ENCODE data around the gene MMP24. TPM values are rescaled to one million over a fixed set of nuclear protein-coding genes. Genes with fewer than 3 reads are reported as not detected.
"Not testable (repeated sequence)": the region's sequence is repeated elsewhere in the genome, so short reads cannot be mapped to it uniquely, and the experiment has no call there.

MMP24 gene
- total RNA-seq, 1 donor from 2014 or later = 102 TPM

DNA sequence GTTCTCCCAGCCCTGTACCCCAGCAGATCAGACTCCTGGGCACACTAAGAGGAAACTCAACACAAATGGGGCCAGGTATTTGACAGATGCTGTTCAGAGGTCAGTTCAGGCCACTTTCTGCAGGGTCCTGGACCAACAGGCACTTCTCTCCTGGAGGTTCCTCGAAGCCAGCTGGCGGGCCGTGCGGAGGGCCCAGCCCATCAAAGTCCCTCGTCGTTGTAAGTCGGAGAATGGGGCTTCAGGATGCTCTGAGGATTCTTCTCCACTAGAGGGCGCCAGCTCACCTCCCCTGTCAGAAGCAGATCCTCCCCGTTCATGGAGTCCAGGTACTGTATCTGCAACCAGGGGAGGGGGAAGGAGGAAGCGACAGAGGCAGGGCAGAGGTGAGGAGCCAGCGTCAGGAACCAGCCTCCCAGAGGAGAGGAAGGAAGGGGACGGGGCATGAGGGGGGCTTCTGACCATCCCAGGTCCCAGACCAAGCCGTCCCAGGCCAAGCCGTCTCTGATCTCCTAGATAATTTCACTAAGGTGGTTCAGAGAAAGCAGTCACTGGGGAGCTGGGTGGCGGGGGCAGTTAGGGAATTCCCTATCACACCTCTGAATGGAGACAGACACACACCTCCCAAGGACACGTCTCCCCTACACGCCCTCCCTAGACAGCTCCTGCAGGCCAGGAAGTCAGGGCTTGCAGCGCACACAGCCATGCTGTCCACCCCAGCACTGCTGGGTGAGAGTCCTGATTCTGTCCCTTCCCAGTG, 77.4 kb downstream of the MMP24 start:
- no peak for FAIRE-seq
- peak in 1 of 2 donors; percentile 76 for DNase-seq (ENCODE audit: low spot score in 2 of 2)

DNA sequence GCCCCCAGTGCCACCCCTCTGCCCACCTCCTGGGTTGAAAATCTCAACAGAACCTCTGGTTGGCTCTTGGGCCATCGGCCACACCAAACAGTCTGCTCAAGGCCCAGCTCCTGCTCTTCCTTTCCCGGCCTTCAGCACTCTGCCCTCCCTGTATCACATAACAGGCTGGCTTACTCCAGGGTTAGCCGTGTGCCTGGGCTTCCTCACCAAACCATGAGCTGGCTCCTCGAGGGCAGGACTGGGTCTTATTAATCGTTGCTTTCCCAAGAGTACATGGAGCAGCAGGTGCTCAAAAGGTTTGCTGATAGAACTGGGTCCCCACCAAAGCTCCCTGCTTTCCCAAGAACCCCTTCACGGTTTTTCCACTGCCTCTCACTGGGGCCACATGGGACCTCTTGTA, 78.5 kb downstream of the MMP24 start:
- DNase-seq (ENCODE audit: low spot score in 2 of 2) (no peak), FAIRE-seq (no peak)

DNA sequence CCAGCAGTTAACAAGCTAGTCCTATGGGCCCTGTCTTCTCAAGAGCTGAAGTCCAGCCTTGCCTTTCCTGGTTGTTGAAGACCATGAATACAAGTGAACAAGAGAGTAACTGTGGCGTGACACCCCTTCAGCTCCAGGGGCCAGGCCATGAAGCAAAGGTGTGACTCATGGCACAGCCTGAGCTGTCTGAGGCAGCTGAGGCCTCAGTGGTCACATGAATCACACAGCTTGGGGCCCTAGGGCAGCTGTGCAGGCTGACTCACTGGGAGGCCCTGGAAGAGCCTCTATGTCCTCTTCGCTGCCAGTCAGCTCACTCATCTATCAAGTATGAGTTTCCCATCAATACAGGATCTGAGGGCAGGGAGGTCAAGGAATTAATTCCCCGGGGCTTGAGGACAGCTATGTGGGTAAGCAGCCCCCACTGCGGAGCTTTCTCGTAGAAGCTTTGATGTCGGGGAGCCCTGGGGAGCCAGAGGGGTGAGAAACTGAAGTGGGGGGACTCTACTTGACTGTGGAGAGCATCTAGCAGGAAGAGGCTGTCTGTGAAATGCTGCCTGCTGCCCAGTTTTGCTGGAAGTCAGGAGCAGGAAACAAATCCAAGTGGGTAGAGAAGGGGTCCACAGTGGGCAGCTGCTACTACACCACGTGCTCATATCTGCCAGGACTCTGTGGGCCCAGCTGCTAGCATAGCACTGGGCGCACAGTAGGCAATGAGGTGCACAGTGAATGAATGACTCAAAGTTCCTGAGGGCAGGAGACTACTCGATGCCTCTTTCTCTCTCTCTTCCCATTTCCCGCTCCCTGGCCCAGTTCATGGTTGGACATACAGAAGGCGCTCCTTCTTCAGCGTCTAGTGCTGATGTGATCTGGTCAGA, 79.4 kb downstream of the MMP24 start:
- FAIRE-seq = no peak
- DNase-seq (ENCODE audit: low spot score in 2 of 2) = no peak

DNA sequence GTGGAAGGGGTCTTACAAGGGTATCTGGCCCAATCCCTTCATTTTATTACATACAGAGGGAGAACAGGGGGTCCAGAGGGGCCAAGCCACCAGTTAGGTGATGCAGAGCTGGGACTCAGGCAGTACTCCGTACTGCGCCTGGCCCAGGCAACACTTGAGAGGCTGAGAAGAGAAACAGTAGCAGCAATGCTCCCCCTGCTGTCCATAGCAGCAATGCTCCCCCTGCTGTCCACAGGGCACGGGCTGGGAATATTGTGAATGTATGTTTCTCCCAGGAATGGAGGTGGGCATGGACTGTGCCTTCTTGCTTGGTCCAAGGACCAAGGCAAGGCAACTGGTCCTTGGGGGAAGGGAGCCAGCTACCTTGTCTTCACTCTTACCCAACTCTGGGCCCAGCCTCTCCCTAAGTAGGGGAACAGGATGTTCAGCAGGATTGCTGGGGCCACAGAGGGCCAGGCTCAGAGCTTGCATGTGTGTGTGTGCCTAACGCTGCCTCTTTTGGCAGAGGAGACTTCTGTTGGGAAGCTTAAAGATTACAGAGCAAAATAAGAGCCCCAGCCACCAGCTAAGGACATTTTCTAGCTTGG, 80.5 kb downstream of the MMP24 start:
- DNase-seq (ENCODE audit: low spot score in 2 of 2) (peak in 1 of 2 donors; percentile 53), FAIRE-seq (no peak)

DNA sequence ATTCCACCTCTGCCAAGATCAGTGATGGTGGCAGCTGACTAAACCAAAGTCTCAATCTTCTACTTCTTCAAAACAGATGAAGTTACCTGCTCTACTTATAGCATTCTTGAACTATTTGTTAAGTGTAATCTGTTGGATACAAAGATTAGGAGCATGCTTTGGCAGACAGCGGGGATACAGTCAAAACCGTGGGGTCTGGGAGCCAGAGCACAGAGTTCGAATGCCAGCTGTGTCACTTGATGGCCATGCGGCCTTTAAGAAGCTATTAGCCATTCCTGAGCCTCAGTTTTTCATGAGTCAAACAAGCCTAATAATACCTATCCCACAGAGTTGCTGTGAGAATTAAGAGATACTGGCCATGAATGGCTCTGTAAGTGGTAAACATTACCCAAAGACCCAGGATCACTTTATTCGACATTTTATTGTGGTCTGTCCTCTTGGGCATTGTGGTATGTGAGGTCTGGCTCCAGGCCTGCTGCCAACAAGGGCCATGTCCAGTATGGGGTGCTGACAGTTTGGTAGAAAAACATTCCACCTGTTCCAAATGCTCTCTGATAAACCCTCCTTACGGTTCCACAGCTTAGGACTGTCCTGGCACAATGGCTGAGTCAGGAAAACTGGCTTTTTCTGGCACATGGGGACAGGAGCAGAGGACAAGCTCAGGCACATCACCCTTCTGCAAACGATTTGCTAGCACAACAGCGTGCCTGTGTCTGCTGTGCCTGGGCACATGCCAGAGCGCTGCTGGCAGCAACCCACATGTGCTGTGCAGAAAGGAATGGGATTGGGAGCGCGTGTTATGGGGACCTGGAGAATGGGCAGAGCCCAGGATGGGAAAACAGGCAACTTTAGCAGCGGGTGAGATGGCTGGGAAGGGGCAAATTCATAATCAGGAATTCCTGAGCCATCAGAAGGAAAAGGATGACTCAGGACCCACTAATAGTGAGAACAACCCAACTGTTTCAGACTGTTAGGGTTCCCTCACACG, 81.5 kb downstream of the MMP24 start:
- DNase-seq (ENCODE audit: low spot score in 2 of 2) (no peak), FAIRE-seq (no peak)

DNA sequence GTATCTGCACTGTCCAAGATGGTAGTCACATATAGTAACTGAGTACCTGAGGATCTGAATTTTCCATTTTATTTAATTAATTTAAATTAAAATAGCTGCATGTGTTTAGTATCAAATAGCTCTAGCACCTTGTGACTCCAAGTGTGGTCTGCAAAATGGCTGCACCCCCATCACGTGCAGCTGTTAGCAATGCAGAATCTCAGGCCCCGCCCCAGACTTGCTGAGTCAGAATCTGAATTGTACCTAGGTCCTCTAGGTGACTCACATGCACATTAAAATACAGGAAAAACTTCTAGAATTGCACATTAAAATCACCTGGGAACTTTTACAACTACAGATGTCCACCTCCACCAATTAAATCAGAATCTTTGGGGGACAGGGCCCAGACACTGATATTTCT, 84.9 kb downstream of the MMP24 start:
- FAIRE-seq (no peak), DNase-seq (ENCODE audit: low spot score in 2 of 2) (no peak)

DNA sequence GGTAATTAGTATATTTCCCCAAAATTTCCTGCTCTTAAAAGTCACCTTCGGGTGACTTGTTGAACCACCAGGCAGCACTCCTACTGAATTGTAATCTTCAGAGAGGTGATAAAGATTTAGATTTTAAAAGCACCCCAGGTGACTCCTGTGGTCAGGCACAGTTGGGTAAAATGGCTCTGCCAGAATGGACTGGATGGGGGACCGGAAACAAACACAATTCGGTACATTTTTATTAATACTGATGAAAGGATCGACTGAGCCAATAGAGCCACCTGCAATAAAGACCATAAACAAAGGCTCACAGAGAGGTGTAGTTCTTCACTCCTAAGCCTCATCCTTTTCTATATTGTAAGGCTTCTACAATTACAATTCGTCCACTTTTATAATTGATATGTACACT, 85.3 kb downstream of the MMP24 start:
- no peak for DNase-seq (ENCODE audit: low spot score in 2 of 2)
- no peak for FAIRE-seq

DNA sequence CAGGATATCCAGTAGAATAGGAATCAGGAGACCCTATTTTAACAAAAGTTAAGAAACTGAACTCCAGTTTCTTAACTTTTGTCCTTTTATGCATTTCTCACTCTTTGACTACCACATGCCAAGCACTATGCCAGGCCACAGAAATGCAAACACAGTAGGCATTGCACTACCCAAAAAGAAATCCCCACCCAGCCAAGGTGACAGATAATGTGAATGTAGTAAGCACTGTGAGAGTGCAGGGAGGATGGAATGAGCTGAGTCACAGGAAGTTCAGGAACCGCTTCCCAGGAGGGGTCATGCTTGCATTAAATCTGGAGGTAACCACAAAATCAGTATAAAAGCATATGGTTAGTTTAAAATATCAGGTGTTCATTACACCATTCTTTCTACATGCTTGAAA, 85.8 kb downstream of the MMP24 start:
- FAIRE-seq = no peak
- DNase-seq (ENCODE audit: low spot score in 2 of 2) = no peak

DNA sequence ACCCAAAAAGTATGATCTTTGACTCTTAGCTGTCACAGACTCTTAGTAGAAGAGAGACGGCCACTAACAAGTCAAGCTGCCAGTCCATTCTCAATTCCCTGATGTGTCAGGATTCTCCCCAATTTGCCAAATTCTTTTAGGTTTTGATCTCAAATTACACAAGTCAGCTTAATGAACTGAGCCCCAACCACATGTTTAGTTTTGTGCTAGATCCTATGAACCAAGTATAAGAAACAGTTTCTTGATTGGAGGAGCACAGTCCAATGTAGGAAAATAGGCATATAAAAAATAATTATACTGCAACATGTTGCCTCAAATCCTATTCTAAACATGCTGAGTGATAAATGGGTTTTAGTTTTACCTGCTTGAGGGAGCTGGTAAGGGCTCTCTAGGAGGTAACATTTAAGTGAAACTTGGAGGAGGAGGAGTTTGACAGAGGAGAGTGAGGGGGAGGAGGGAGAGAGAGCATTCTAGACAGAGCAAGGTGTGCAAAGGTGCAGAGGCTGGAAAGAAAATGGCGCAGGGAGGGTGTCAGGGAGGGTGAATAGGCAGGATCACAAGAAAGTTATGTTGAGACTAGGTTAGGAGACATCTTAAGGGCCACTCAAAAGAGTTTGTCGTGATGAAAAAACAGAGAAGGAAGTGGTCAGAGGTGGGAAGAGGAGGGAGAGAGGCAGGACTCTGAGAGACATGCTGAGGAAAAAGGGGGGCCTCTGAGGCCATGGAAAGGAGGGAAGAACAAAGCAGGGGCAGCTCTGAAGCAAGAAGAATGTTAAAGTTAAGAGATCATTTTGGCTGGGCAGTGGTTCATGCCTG, 88.5 kb downstream of the MMP24 start:
- FAIRE-seq (no peak), DNase-seq (ENCODE audit: low spot score in 2 of 2) (no peak)

DNA sequence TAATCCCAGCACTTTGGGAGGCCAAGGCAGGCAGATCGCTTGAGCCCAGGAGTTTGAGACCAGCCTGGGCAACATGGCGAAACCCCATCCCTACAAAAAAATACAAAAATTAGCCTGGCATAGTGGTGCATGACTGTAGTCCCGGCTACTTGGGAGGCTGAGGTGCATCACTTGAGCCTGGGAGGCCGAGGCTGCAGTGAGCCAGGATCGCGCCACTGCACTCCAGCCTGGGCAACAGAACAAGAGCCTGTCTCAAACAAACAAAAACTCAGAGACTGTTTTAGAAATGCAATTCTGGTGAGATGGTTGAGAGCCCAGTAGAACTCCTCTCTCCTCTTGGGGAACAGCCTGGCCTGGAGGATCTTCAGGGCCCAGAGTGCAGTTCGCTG, 89.1 kb downstream of the MMP24 start:
- not testable (repeated sequence) for DNase-seq (ENCODE audit: low spot score in 2 of 2); FAIRE-seq

DNA sequence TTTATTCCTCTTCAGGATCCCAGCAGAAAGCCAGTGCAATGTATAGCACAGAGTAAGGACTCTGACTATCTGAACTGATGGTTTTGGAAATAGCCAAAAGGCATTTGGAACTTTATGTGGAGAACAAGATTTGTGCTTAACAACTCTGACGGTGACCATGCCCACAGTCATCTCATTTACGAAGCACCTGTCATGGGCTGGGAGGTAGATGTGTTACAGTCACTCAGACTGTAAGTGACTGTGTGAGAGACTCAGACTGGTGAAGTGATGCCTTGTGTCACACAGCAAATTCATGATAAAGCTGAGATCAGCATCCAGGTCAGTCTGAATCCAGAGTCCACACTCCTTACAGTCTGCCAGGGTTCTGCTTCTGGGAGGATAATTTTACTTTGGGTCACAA, 89.6 kb downstream of the MMP24 start:
- FAIRE-seq (no peak), DNase-seq (ENCODE audit: low spot score in 2 of 2) (no peak)

DNA sequence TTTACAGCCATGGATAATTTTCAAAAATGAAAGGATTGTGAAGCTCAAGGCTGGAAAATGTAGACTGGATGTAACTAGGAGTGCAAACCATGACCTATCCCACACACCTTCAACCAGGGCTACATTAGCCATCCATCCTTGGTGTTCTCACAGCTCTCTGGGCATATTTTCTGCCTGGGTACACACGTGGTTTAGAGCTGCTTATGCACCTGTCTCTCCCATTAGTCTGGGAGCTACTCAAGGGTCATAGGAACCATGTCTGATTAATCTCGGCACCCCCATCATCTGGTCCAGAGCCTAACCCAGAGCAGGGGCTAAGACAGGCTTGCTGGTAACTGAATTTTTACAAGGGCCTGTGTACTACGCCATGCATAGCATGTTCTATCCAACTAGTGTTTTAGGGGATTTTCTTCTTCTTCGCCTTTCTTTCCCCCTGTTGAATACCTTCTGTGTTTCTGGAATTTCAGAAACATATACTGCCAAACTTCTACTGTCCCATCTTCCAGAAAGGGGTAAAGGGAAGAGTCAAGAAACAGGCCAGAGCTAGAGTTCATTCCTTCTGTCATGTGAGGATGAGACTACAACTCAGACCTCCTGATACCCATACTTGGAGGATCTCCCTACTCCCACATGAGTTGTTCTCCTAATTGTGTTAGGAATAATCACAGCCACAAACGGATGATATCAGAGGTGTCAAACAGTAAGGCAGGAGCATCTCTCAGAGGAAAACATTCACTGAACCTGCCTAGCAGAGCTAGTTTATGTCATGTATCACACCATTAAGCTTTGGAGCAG, 91.1 kb downstream of the MMP24 start:
- FAIRE-seq = no peak
- no peak for DNase-seq (ENCODE audit: low spot score in 2 of 2)

DNA sequence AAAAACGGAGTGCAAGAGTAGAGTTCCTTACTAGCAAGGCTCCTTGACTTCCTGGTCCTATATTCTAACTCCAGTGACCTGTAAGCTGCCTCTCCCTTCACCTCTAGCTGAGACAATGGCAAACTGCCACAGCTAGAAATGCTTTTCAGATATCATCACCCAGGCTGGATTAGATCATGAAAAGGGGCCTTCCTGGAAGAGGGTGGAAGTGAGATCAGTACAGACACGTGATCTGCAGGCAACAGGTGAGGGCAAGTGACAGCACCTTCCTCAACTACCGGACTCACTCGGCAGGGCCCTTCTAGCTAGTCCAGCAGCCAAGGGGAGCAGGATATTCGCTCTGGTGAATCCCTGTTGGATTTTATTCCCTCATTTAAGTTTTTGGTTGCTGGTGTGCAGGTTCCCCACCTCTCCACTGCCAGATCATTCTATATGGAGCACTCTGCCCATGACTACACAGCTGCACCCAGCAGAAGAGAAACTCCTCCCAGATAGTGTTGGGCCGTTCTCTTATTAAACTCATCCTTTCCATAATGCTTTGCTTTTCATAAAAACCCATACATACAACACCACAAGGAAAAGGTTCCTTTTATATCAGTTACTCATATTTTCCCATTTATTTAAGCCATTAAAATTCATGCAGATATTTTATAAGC, 92.1 kb downstream of the MMP24 start:
- DNase-seq (ENCODE audit: low spot score in 2 of 2) = no peak
- no peak for FAIRE-seq

DNA sequence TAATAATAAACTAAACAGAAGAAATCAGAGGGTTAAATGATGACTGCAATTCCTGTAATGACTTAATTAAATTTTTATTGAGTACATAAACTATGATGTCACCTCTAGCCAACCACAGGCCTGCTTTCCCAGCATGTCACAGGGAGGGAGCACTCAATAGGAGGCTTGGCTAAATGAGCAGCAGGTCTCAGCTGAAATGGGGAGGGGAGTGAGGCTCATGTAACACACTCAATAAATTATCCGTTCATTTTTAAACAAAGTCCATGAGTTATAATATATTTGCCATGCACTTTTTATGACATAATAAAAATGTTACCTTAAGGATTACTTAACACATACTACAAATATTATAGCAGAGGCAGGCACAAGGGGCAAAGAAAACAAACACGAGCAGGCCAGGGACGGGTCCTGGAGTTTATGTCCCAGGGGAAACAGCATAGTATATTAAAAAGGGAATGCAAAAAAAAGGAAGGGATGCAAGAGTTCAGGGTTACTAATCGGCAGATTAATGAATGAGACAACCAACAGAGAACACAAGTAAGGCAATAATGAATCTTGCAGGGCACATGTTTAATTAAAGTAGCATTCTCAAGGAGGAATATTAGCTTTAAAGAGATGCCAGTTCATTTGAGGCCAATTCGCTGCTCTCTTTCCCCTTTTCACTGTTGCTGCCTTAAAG, 92.8 kb downstream of the MMP24 start:
- DNase-seq (ENCODE audit: low spot score in 2 of 2) = no peak
- no peak for FAIRE-seq

DNA sequence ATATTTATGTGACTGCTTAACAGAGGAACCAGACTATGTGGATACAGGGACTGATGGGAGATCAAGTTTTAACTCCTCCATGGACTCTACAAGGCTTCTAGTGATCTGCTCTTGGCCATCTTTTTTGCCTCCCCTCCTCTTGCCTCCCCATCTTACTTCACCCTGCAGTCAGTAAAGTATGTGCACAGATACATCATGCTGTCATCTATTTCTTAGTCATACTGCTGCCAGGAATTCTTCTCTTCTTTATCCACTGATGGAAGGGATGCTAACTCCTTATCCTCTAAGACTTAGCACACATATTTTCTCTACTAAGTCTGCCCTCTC, 93.3 kb downstream of the MMP24 start:
- no peak for FAIRE-seq
- no peak for DNase-seq (ENCODE audit: low spot score in 2 of 2)

DNA sequence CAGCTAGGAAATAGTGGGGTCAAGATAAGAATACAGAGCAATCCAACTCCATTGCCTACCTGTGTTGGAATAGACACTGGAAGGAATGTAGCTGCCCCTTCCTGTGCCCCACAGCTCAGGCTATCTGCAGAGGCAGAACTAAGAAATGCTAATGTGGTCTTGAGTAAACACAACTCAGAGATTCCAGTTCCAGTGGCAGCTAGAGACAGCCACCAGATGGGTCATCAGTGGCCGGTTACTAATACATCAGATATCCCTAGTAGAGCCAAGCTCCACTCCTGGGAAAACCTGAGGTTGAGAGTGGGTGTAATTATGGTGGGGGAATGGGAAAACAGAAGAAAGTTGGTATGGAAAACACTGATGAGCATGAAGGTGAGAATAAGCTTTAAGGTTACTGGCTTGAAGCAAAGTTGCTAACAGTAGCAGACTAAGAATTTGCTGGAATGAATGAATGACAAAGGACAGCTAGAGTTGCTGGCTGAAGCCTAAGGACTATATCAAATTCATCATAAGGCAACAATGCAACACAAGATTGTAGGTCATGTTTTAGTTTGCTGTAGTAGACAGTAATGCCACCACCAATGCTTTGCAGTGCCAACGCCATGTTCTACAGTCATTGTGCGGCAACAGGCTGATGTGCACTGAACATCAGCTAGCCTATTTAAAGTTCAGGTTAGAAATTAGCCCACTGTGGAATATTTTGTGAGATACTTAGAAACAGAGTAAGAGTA, 94.1 kb downstream of the MMP24 start:
- no peak for DNase-seq (ENCODE audit: low spot score in 2 of 2)
- FAIRE-seq = no peak

DNA sequence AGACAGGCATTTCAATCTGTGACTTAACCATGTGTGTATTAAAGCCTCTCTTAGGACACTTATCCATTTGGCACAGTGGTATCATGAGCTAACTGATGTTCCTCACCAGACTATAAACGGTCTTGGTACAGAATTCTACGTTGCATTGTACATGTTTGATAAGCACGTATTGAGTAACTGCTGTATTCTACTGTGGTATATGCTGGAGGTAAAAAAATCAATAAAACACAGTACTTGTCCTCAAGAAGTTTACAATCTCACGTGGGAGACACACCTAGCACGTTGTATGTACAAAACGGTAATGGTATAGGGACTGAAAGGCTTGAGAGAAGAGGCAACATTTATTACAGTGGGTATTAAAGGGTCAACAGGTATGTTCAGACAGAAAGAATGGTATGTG, 98.9 kb downstream of the MMP24 start:
- DNase-seq (ENCODE audit: low spot score in 2 of 2) (no peak), FAIRE-seq (no peak)

All from frontal cortex (tissue), 4 donors.